Activated naive CD4-positive, alpha-beta T cell treated with anti-CD3 and anti-CD28 coated beads, Interleukin-2, amount 50 U/mL, for 24 hours (primary cell): ENCODE results near the gene HLA-DOB.

Experiments
- H3K27ac Mint-ChIP-seq: one replicate; pipeline ENCODE4 v1.8.0; 2021; ENCODE audit warnings: mild to moderate bottlenecking, mixed read lengths
- H3K27me3 Mint-ChIP-seq: one replicate; pipeline ENCODE4 v1.8.0; 2021; ENCODE audit warnings: mixed read lengths
- H3K36me3 Mint-ChIP-seq: one replicate; pipeline ENCODE4 v1.8.0; 2021; ENCODE audit warnings: mixed read lengths
- H3K4me1 Mint-ChIP-seq: one replicate; pipeline ENCODE4 v1.8.0; 2021; ENCODE audit warnings: mixed read lengths
- H3K4me3 Mint-ChIP-seq: one replicate; pipeline ENCODE4 v1.8.0; 2021; ENCODE audit warnings: mild to moderate bottlenecking, mixed read lengths
- H3K9me3 Mint-ChIP-seq: one replicate; pipeline ENCODE4 v1.8.0; 2021; ENCODE audit warnings: mixed read lengths

Gene HLA-DOB

GRCh38 chr6:32816746-32817204 lies at the start of gene HLA-DOB:
TSS of gene HLA-DOB (minus strand) at chr6:32817002. CDS start at chr6:32816951, 51 bp downstream.
- H3K27ac Mint-ChIP-seq: no peak within 1 kb of the TSS
- H3K27me3 Mint-ChIP-seq: no peaks in the 10 kb centered on the region

GRCh38 chr6:32865724-32866443 lies 49.1 kb upstream of the HLA-DOB start:
- Mint-ChIP-seq H3K27me3 (no peaks in the 10 kb centered on the region), H3K4me3 (no peak overlapping the region), H3K27ac (peak overlapping the region; percentile 90), H3K4me1 (peaks cover 44% of the 10 kb centered on the region), H3K36me3 (peaks cover under 1% of the 10 kb centered on the region), H3K9me3 (no peaks in the 10 kb centered on the region)

More at GRCh38 chr6:32816746-32817204, at the start of gene HLA-DOB:
- Mint-ChIP-seq H3K4me1 (peaks cover 6% of the 10 kb centered on the region), H3K36me3 (no peaks in the 10 kb centered on the region), H3K9me3 (no peaks in the 10 kb centered on the region), H3K4me3 (no peak within 1 kb of the TSS)

- peaks cover 18% of the 10 kb centered on the region for H3K36me3 Mint-ChIP-seq
- peaks cover 60% of the 10 kb centered on the region for H3K4me1 Mint-ChIP-seq
- no peaks in the 10 kb centered on the region for H3K27me3 Mint-ChIP-seq
- H3K27ac Mint-ChIP-seq: peak overlapping the region; percentile 15
- no peaks in the 10 kb centered on the region for H3K9me3 Mint-ChIP-seq
- no peak overlapping the region for H3K4me3 Mint-ChIP-seq
Observed at GRCh38 chr6:32862725-32863124, 45.9 kb upstream of the HLA-DOB start.

GRCh38 chr6:32860674-32861073 lies 43.9 kb upstream of the HLA-DOB start:
- H3K9me3 Mint-ChIP-seq: no peaks in the 10 kb centered on the region
- H3K27ac Mint-ChIP-seq: peak overlapping the region; percentile 92
- H3K36me3 Mint-ChIP-seq: peaks cover 28% of the 10 kb centered on the region
- H3K27me3 Mint-ChIP-seq: no peaks in the 10 kb centered on the region
- peaks cover 58% of the 10 kb centered on the region for H3K4me1 Mint-ChIP-seq
- H3K4me3 Mint-ChIP-seq: no peak overlapping the region

GRCh38 chr6:32858194-32858593 lies 41.4 kb upstream of the HLA-DOB start:
- peak overlapping the region; percentile 88 for H3K27ac Mint-ChIP-seq
- H3K9me3 Mint-ChIP-seq: no peaks in the 10 kb centered on the region
- H3K4me3 Mint-ChIP-seq: no peak overlapping the region
- peaks cover 31% of the 10 kb centered on the region for H3K36me3 Mint-ChIP-seq
- H3K4me1 Mint-ChIP-seq: peaks cover 56% of the 10 kb centered on the region
- H3K27me3 Mint-ChIP-seq: no peaks in the 10 kb centered on the region

- H3K4me1 Mint-ChIP-seq: peaks cover 56% of the 10 kb centered on the region
- H3K36me3 Mint-ChIP-seq: peaks cover 35% of the 10 kb centered on the region
- no peaks in the 10 kb centered on the region for H3K9me3 Mint-ChIP-seq
- H3K4me3 Mint-ChIP-seq: peak overlapping the region; percentile 15
- H3K27ac Mint-ChIP-seq: peak overlapping the region; percentile 68
- H3K27me3 Mint-ChIP-seq: no peaks in the 10 kb centered on the region
Observed at GRCh38 chr6:32857156-32857891, 40.5 kb upstream of the HLA-DOB start.

GRCh38 chr6:32855467-32856174 lies 38.8 kb upstream of the HLA-DOB start:
- H3K36me3 Mint-ChIP-seq: peaks cover 49% of the 10 kb centered on the region
- peak overlapping the region; percentile 98 for H3K27ac Mint-ChIP-seq
- H3K27me3 Mint-ChIP-seq: no peaks in the 10 kb centered on the region
- peaks cover 66% of the 10 kb centered on the region for H3K4me1 Mint-ChIP-seq
- no peaks in the 10 kb centered on the region for H3K9me3 Mint-ChIP-seq
- peak overlapping the region; percentile 100 for H3K4me3 Mint-ChIP-seq

- Mint-ChIP-seq H3K27ac (peak overlapping the region; percentile 98), H3K27me3 (no peaks in the 10 kb centered on the region), H3K36me3 (peaks cover 54% of the 10 kb centered on the region), H3K4me1 (peaks cover 69% of the 10 kb centered on the region), H3K4me3 (peak overlapping the region; percentile 100), H3K9me3 (no peaks in the 10 kb centered on the region)
Observed at GRCh38 chr6:32854376-32855178, 37.8 kb upstream of the HLA-DOB start.

- Mint-ChIP-seq H3K9me3 (no peaks in the 10 kb centered on the region), H3K27ac (peak within 1 kb of the TSS; percentile 99), H3K4me3 (peak within 1 kb of the TSS; percentile 100)
Observed at GRCh38 chr6:32853541-32854375, 37.0 kb upstream of the HLA-DOB start, which contains the start of the genes PSMB9 and TAP1. TSS of gene PSMB9 (plus strand) at chr6:32854192. CDS start at chr6:32854230, 38 bp downstream. TSS of gene TAP1 (minus strand) at chr6:32853704. CDS start at chr6:32853636, 68 bp downstream.

GRCh38 chr6:32852844-32853540 lies 36.2 kb upstream of the HLA-DOB start:
- peak overlapping the region; percentile 100 for H3K4me3 Mint-ChIP-seq
- no peaks in the 10 kb centered on the region for H3K27me3 Mint-ChIP-seq
- H3K27ac Mint-ChIP-seq: peak overlapping the region; percentile 99
- H3K9me3 Mint-ChIP-seq: no peaks in the 10 kb centered on the region
- peaks cover 67% of the 10 kb centered on the region for H3K4me1 Mint-ChIP-seq
- H3K36me3 Mint-ChIP-seq: peaks cover 56% of the 10 kb centered on the region

More at GRCh38 chr6:32853541-32854375, 37.0 kb upstream of the HLA-DOB start, which contains the start of the genes PSMB9 and TAP1:
- H3K36me3 Mint-ChIP-seq: peaks cover 53% of the 10 kb centered on the region
- peaks cover 67% of the 10 kb centered on the region for H3K4me1 Mint-ChIP-seq
- H3K27me3 Mint-ChIP-seq: no peaks in the 10 kb centered on the region

GRCh38 chr6:32852018-32852843 lies 35.4 kb upstream of the HLA-DOB start:
- no peaks in the 10 kb centered on the region for H3K27me3 Mint-ChIP-seq

GRCh38 chr6:32851025-32851424 lies 34.2 kb upstream of the HLA-DOB start:
- H3K9me3 Mint-ChIP-seq: no peaks in the 10 kb centered on the region
- H3K4me1 Mint-ChIP-seq: peaks cover 69% of the 10 kb centered on the region
- H3K36me3 Mint-ChIP-seq: peaks cover 62% of the 10 kb centered on the region
- H3K27ac Mint-ChIP-seq: peak overlapping the region; percentile 99
- no peaks in the 10 kb centered on the region for H3K27me3 Mint-ChIP-seq
- H3K4me3 Mint-ChIP-seq: peak overlapping the region; percentile 100

More at GRCh38 chr6:32852018-32852843, 35.4 kb upstream of the HLA-DOB start:
- Mint-ChIP-seq H3K27ac (peak overlapping the region; percentile 99), H3K4me3 (peak overlapping the region; percentile 100), H3K4me1 (peaks cover 67% of the 10 kb centered on the region), H3K36me3 (peaks cover 58% of the 10 kb centered on the region), H3K9me3 (no peaks in the 10 kb centered on the region)

GRCh38 chr6:32849126-32849525 lies 32.3 kb upstream of the HLA-DOB start:
- Mint-ChIP-seq H3K27me3 (no peaks in the 10 kb centered on the region), H3K4me3 (peak overlapping the region; percentile 99), H3K9me3 (no peaks in the 10 kb centered on the region)

More at GRCh38 chr6:32849126-32849525, 32.3 kb upstream of the HLA-DOB start:
- peaks cover 68% of the 10 kb centered on the region for H3K36me3 Mint-ChIP-seq
- H3K27ac Mint-ChIP-seq: peak overlapping the region; percentile 85
- H3K4me1 Mint-ChIP-seq: peaks cover 73% of the 10 kb centered on the region
